Activated T-cell treated with anti-CD3 and anti-CD28 coated beads, Interleukin-2, amount 50 U/mL, for 48 hours (primary cell): ENCODE results near the gene DOCK9.
A peak's percentile ranks its signal among the peaks of the same experiment; 100 is the strongest.

ENCODE experiments used
- DNase-seq, 2 experiments: peaks; one replicate each; pipeline ENCODE4 v3.0.0-alpha.2; 2020

The DOCK9 gene

DNA sequence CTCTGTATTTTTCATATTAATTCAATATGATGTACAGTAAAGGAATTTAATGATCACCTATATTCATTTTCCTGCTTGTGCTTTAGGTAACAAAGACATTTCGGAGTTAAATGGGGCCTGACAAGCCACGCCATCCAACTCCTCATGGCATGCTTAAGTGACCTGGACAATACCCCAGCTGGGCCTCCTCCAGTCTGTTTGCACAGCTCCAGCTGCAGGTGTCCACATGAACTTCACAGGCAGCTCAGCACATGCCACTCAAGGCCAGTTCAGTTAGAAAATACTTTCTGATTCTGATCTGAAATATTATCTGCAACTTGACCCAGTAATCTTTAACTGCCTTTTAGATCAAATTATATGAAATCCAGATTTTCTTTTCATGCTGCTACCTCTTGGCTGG, 135.8 kb downstream of the DOCK9 start:
- no peak for DNase-seq

DNA sequence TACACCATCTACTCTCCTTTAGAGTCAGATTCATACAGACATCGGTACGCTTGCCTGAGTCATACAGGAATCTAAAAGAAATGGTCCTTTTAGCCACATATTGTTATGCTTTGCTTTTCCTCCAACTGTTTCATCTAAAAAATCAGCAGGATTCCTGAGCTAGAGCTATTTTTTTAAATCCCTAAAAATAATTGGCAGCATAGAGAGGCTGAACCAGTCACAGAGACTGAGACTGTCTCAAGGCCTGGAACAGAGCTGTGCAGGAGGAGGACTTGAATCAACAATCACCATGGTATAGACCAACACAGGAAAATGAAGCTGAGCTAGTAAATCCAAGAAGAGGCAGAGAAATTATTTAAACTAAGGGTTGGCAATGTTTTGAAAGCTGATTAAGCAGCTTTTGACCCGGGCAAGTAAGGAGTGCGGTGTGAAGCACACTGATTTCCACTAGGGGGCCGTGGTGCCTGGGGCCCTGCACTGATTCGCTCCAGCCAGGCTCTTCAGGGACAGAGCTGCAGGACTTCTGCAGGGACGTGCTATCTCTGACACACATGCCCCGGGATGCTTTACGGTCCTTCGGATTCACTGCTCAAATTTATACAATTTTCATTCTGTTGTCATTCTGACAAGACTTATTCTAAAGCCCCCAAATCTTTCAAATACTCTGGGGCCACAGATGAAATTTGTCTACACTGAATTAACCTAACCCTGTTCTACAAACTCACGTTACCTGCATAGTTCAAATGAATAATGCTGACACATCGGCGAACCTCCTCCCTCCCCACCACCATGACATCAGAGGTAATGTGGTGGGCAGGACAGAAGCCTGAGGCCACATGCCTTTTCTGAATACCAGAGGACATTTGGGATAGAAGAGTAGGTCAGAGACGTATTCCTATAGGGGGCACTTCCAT, 137.8 kb downstream of the DOCK9 start:
- DNase-seq = peak; percentile 39 to 64

DNA sequence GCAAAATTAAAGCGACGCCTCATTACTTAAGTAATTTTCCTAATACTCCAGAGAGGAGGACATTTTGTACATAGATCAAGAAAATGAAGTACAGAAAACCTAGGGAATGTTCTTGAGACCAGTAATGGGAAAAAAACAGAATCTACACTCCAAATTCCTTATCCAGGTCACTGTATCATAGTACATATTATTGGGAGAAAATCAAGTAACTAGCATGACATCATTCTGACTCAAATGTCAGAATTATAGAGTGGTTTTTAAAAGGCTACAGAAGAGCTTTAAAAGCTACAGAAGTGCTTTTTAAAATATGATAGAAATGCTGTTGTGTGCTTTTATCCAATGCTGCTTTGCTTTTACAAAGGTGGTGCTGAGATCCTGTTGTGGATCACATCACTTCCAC, 139.1 kb downstream of the DOCK9 start:
- no peak for DNase-seq

DNA sequence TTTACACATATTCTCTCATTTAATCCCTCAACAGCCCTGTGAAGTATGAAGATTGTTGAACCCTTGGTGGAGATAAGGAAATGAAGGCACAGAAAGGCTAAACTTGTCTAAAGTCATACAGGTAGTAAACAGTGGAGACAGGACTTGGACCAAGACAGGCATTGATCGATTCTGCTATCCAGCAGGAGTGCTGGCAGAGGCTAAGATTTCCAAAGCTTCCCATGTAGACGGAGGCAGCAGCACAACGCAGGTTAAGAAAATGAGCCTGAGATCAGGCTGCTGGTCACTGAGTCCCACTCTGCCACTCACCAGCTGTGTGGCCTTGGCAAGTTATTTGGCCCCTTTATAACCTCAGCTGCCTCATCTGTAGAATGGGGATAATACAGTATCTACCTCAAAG, 140.0 kb downstream of the DOCK9 start:
- no peak for DNase-seq

GRCh38 chr13:98835156-98835555, 142.7 kb downstream of the DOCK9 start:
- no peak for DNase-seq

GRCh38 chr13:98834254-98834960, 143.5 kb downstream of the DOCK9 start:
- no peak for DNase-seq

- DNase-seq = no peak
Measured at GRCh38 chr13:98831236-98831635, 146.6 kb downstream of the DOCK9 start.

- DNase-seq = no peak
Measured at GRCh38 chr13:98829541-98829940, 148.3 kb downstream of the DOCK9 start.

DNA sequence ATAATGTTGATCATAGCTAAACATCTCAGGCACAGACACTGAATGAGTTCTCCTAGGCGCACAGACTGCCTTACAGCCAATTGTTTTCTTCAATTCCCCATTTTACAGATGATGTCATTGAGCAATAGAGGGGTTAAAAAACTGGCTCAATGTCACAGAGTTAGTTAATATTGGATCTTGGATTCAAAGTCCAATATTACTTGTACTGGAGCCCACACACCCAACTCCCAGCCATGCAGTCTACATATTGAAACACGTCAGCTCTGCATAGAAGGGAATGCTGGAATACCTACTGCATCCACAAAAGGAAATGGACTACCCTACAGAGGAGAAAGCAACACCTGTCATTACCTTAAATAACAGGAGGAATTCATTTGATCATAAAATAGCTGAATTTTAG, 149.2 kb downstream of the DOCK9 start:
- DNase-seq = no peak

- DNase-seq = no peak
Measured at GRCh38 chr13:98827449-98827848, 150.4 kb downstream of the DOCK9 start.

- DNase-seq = no peak
Measured at GRCh38 chr13:98826146-98826545, 151.7 kb downstream of the DOCK9 start.

DNA sequence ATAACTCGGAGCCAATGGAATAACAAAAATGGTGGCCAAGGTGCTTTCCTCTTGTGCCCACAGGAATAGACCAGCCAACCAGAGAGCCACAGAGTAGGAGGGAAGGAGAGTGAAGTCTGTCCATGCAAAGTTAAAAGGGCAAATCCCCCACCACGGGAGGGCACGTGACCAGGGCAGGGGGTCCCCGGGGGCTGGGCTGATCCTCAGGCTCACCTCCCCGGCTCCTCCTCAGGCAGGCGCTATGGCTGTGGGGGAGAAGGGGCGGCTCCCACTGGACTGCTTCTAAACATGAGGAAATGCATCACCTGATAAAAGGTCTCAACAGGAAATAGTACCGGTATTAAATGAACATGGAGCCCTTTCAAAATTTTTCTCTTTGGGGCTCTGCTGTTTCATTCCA, 152.2 kb downstream of the DOCK9 start:
- DNase-seq = no peak

GRCh38 chr13:98824376-98825160, 153.3 kb downstream of the DOCK9 start:
- no peak for DNase-seq

GRCh38 chr13:98823442-98823841, 154.4 kb downstream of the DOCK9 start:
- DNase-seq = no peak

- DNase-seq = no peak
Measured at GRCh38 chr13:98822225-98822606, 155.6 kb downstream of the DOCK9 start.

- no peak for DNase-seq
Measured at GRCh38 chr13:98821372-98822224, 156.3 kb downstream of the DOCK9 start.

- DNase-seq = no peak
Measured at GRCh38 chr13:98820744-98821371, 157.0 kb downstream of the DOCK9 start.

- DNase-seq = no peak
Measured at GRCh38 chr13:98820300-98820699, 157.6 kb downstream of the DOCK9 start.

GRCh38 chr13:98819382-98820010, 158.4 kb downstream of the DOCK9 start:
- no peak for DNase-seq

GRCh38 chr13:98816406-98816805, 161.5 kb downstream of the DOCK9 start:
- DNase-seq = no peak

DNA sequence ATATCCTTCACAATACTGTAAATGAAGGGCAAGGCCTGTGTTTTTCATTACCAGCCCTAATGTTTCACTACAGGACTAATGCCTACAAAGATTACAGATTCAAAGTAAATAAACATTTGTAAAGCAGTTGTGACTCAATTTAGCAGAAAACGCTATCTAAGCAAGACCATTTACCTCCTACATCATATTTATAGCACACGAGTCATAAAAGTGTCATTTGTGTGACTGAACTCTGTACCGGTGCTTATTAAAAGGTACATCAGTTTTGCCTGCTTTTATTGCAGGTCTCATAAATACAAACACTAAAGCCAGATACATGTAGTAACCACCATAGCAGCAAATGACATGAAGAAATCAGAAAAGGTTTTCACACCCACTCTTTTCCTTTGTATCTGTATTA, 163.9 kb downstream of the DOCK9 start:
- DNase-seq = no peak
